Measurements from ENCODE around the gene HBS1L. TPM values are rescaled to one million over a fixed set of nuclear protein-coding genes. Genes with fewer than 3 reads are reported as not detected.

The HBS1L gene
- total and polyA plus RNA-seq, 9 of the 15 experiments (the other 6 are each of a cell fraction or from before 2014, with no cell fraction given): 101 to 199 (median 145) TPM

DNA sequence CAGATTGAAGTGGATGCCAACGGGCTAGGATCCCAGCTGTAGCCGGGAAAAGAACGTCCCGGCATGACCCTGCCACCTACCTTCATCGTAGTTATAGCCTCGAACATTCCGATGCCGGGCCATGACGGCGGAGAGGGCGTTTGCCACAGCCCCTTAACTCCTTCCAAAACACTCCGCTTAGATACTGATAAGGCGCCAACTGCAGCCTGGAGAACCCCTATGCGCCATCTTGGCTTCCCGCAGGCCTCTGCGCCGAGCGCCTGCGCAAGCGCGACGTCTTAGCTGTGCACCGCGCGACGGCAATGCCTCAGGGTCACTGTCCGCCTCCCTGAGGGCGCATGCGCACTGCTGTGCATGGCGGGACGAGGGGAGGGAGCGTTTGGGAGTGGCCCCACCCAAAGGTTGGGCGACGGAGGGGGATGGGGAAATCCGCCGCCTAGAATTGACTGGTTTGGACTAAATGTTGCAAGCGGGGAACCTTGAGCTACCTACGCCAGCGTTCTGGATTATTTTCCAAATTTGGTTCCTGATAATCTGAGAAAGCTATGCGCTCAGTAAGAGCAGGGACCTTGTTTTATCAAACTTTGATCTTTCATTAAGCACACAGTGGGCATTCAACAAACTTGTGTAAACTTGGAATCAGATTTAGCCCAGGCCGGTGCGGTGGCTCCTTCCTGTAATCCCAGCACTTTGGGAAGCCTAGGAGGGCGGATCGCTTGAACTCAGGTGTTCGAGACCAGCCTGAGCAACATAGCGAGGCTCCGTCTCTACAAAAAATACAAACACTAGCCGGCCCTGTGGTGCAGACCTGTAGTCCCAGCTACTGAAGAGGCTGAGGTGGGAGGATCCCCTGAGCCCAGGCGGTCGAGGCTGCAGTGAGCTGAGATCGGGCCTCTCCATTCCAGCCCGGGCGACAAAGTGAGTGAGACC, at the start of gene HBS1L (continued):
- TF ChIP-seq SP2 (IDR thresholded peaks at IDR 0.05; ENCODE audit: extremely low read depth, low read depth, low read length, poor library complexity, severe bottlenecking) (no peak), NFXL1 (CRISPR knock-in tag; IDR thresholded peaks at IDR 0.05) (no peak), SAFB2 (IDR thresholded peaks at IDR 0.05; ENCODE audit: borderline replicate concordance, low read depth, low read length, severe bottlenecking) (no peak), CSDE1 (IDR thresholded peaks at IDR 0.05) (peak in 1 of 2 experiments; percentile 36; a peak in 1 of 4 replicates), SIRT6 (IDR thresholded peaks at IDR 0.05; ENCODE audit: low read depth, low read length) (no peak), ZSCAN29 (IDR thresholded peaks at IDR 0.05) (peak; percentile 10; the same call in 1 of the 2 replicates), KLF10 (CRISPR knock-in tag; IDR thresholded peaks at IDR 0.05) (no peak), TSHZ1 (CRISPR knock-in tag; IDR thresholded peaks at IDR 0.05) (no peak), HSF4 (CRISPR knock-in tag; IDR thresholded peaks at IDR 0.05; ENCODE audit: borderline replicate concordance) (no peak), POLR2AphosphoS5 (IDR thresholded peaks at IDR 0.05; ENCODE audit: control insufficient read depth, insufficient read depth, low read depth, low read length) (peak; percentile 94), MYBL2 (IDR thresholded peaks at IDR 0.05; ENCODE audit: low read depth) (no peak; the same call in 1 of the 2 replicates), MYBL2 (CRISPR knock-in tag; IDR thresholded peaks at IDR 0.05; ENCODE audit: borderline replicate concordance) (no peak), CHD1 (IDR thresholded peaks at IDR 0.05; ENCODE audit: low read length) (peak; percentile 59), MAFF (IDR thresholded peaks at IDR 0.05; ENCODE audit: low read length) (no peak), RB1 (IDR thresholded peaks at IDR 0.05; ENCODE audit: low read depth) (peak; percentile 77), HNRNPK (IDR thresholded peaks at IDR 0.05; ENCODE audit: low read depth, low read length, poor library complexity, severe bottlenecking) (no peak)
- TF ChIP-seq, protein P1, sequence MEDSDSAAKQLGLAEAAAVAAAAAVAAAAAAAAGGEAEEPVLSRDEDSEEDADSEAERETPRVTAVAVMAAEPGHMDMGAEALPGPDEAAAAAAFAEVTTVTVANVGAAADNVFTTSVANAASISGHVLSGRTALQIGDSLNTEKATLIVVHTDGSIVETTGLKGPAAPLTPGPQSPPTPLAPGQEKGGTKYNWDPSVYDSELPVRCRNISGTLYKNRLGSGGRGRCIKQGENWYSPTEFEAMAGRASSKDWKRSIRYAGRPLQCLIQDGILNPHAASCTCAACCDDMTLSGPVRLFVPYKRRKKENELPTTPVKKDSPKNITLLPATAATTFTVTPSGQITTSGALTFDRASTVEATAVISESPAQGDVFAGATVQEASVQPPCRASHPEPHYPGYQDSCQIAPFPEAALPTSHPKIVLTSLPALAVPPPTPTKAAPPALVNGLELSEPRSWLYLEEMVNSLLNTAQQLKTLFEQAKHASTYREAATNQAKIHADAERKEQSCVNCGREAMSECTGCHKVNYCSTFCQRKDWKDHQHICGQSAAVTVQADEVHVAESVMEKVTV (CRISPR knock-in tag; IDR thresholded peaks at IDR 0.05): no peak
- TF ChIP-seq, protein P2, sequence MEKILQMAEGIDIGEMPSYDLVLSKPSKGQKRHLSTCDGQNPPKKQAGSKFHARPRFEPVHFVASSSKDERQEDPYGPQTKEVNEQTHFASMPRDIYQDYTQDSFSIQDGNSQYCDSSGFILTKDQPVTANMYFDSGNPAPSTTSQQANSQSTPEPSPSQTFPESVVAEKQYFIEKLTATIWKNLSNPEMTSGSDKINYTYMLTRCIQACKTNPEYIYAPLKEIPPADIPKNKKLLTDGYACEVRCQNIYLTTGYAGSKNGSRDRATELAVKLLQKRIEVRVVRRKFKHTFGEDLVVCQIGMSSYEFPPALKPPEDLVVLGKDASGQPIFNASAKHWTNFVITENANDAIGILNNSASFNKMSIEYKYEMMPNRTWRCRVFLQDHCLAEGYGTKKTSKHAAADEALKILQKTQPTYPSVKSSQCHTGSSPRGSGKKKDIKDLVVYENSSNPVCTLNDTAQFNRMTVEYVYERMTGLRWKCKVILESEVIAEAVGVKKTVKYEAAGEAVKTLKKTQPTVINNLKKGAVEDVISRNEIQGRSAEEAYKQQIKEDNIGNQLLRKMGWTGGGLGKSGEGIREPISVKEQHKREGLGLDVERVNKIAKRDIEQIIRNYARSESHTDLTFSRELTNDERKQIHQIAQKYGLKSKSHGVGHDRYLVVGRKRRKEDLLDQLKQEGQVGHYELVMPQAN (IDR thresholded peaks at IDR 0.05; ENCODE audit: borderline replicate concordance): no peak
- TF ChIP-seq, protein P3, sequence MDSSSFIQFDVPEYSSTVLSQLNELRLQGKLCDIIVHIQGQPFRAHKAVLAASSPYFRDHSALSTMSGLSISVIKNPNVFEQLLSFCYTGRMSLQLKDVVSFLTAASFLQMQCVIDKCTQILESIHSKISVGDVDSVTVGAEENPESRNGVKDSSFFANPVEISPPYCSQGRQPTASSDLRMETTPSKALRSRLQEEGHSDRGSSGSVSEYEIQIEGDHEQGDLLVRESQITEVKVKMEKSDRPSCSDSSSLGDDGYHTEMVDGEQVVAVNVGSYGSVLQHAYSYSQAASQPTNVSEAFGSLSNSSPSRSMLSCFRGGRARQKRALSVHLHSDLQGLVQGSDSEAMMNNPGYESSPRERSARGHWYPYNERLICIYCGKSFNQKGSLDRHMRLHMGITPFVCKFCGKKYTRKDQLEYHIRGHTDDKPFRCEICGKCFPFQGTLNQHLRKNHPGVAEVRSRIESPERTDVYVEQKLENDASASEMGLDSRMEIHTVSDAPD (CRISPR knock-in tag; IDR thresholded peaks at IDR 0.05): no peak
